GM12878 (cell line): ENCODE measurements around the gene GIT1. TPM values are rescaled to one million over a fixed set of nuclear protein-coding genes. Genes with fewer than 3 reads are reported as not detected.

Source experiments
- HSF1 ChIP-seq: fragments of 150-350 bp; IDR thresholded peaks from 2 replicates; pipeline ENCODE4 v1.6.1; 2014; ENCODE audit warnings: mild to moderate bottlenecking, low read depth, low read length
- IKZF1 ChIP-seq: fragments of 450-650 bp; conservative IDR thresholded peaks from 2 replicates; pipeline ENCODE4 v1.6.1; 2017; ENCODE audit warnings: antibody characterized with exemption, mild to moderate bottlenecking
- LARP7 ChIP-seq: fragments of 450-650 bp; IDR thresholded peaks from 2 replicates; pipeline ENCODE4 v1.6.1; 2017; ENCODE audit warnings: mild to moderate bottlenecking
- MEF2B ChIP-seq: fragments of 450-650 bp; IDR thresholded peaks from 2 replicates; pipeline ENCODE4 v1.6.1; 2018; ENCODE audit warnings: mild to moderate bottlenecking, moderate library complexity; ENCODE audit not compliant: partially characterized antibody, poor library complexity, severe bottlenecking
- MLLT1 ChIP-seq: fragments of 450-650 bp; IDR thresholded peaks from 2 replicates; pipeline ENCODE4 v1.6.1; 2016; ENCODE audit warnings: mild to moderate bottlenecking
- NFIC ChIP-seq: IDR thresholded peaks from 2 replicates; pipeline ENCODE4 v1.6.1; 2012; ENCODE audit warnings: low read depth, mild to moderate bottlenecking, inconsistent platforms, low read length, moderate library complexity
- NR2C2 ChIP-seq: IDR thresholded peaks from 2 replicates; pipeline ENCODE4 v1.6.1; 2011; ENCODE audit warnings: borderline replicate concordance, low read depth; ENCODE audit not compliant: control insufficient read depth, insufficient read length
- RBBP5 ChIP-seq: fragments of 200-600 bp; sonication (generic); conservative IDR thresholded peaks from 2 replicates; pipeline ENCODE4 v1.6.1; 2016
- RUNX3 ChIP-seq: IDR thresholded peaks from 2 replicates; pipeline ENCODE4 v1.6.1; 2012; ENCODE audit warnings: low read length, inconsistent platforms
- SMC3 ChIP-seq: IDR thresholded peaks from 2 replicates; pipeline ENCODE4 v1.6.1; 2011; ENCODE audit warnings: low read length, improper control_type of control experiment, borderline replicate concordance
- SP1 ChIP-seq: IDR thresholded peaks from one replicate; pipeline ENCODE4 v1.6.1; 2011; ENCODE audit warnings: low read depth, low read length
- STAT1 ChIP-seq: fragments of 450-650 bp; conservative IDR thresholded peaks from 2 replicates; pipeline ENCODE4 v1.6.1; 2014; ENCODE audit warnings: antibody characterized with exemption, mild to moderate bottlenecking
- STAT3 ChIP-seq: IDR thresholded peaks from 2 replicates; pipeline ENCODE4 v1.6.1; 2011; ENCODE audit warnings: low read depth, low read length, improper control_type of control experiment
- SUZ12 ChIP-seq: fragments of 200-600 bp; sonication (generic); IDR thresholded peaks from one replicate; pipeline ENCODE4 v1.6.1; 2018; ENCODE audit warnings: antibody characterized with exemption, mild to moderate bottlenecking; ENCODE audit not compliant: unreplicated experiment
- ZNF24 ChIP-seq: fragments of 450-650 bp; IDR thresholded peaks from 2 replicates; pipeline ENCODE4 v1.6.1; 2017; ENCODE audit warnings: antibody characterized with exemption, mild to moderate bottlenecking
- polyA plus RNA-seq, 11 experiments: library from polyadenylated mRNA; depleted of rRNA in 4 of 11; unstranded in 6 of 11; stranded (reverse) in 5 of 11; fragments of >200 nt; fragmentation: Nextera tagmentation in 4 of 11; fragmentation: Illumina TruSeq in 1 of 11; extraction: Ambion mirVana in 4 of 11; extraction: Trizol in 1 of 11; gene quantifications; 1 replicate in 1 of 11; 2 replicates in 10 of 11; pipeline versions ENCODE4 v1.2.1 to v1.2.3, GENCODE V29; 2011 to 2016; ENCODE audit warnings: inconsistent platforms in 2 of 11, missing spikeins in 2 of 11, low read depth in 1 of 11
- total RNA-seq, 4 experiments: library from RNA; depleted of rRNA in 3 of 4; stranded (reverse); fragments of >200 nt in 3 of 4; fragmentation: Illumina TruSeq in 1 of 4; extraction: Trizol in 1 of 4; gene quantifications; 2 replicates each; pipeline versions ENCODE4 v1.2.1 to v1.2.3, GENCODE V29; 2013 to 2021
- TF ChIP-seq, protein P1 (sequence below): fragments of 450-650 bp; IDR thresholded peaks from 2 replicates; pipeline ENCODE4 v1.6.1; 2017; ENCODE audit warnings: low read depth, mild to moderate bottlenecking, moderate library complexity
- TF ChIP-seq, protein P2 (sequence below): fragments of 450-650 bp; IDR thresholded peaks from 2 replicates; pipeline ENCODE4 v1.6.1; 2016; ENCODE audit warnings: mild to moderate bottlenecking, moderate library complexity, borderline replicate concordance
- TF ChIP-seq, protein P3 (sequence below): IDR thresholded peaks from 2 replicates; pipeline ENCODE4 v1.6.1; 2011; ENCODE audit warnings: borderline replicate concordance, low read depth, mild to moderate bottlenecking, moderate library complexity, low read length; ENCODE audit not compliant: insufficient read depth, poor library complexity, severe bottlenecking

The GIT1 gene
- total and polyA plus RNA-seq, 10 of the 15 experiments (the other 5 are each of a cell fraction or from before 2014, with no cell fraction given), result 0.24 to 45.3 (median 20.9) TPM

GRCh38 chr17:29572691-29573557, 16.5 kb downstream of the GIT1 start (continued):
- no peak for TF ChIP-seq MLLT1
- no peak for TF ChIP-seq RBBP5
- TF ChIP-seq IKZF1, result peak; percentile 50; the same call in 1 of the 2 replicates
- TF ChIP-seq LARP7, result peak; percentile 43; the same call in 1 of the 2 replicates
- 0 out of 2 replicates have a peak, but pooled peaks have one; percentile 9 for TF ChIP-seq RUNX3
- TF ChIP-seq, protein P1, sequence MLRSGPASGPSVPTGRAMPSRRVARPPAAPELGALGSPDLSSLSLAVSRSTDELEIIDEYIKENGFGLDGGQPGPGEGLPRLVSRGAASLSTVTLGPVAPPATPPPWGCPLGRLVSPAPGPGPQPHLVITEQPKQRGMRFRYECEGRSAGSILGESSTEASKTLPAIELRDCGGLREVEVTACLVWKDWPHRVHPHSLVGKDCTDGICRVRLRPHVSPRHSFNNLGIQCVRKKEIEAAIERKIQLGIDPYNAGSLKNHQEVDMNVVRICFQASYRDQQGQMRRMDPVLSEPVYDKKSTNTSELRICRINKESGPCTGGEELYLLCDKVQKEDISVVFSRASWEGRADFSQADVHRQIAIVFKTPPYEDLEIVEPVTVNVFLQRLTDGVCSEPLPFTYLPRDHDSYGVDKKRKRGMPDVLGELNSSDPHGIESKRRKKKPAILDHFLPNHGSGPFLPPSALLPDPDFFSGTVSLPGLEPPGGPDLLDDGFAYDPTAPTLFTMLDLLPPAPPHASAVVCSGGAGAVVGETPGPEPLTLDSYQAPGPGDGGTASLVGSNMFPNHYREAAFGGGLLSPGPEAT, result no peak
- TF ChIP-seq NFIC, result no peak
- no peak for TF ChIP-seq STAT3
- no peak for TF ChIP-seq ZNF24
- no peak for TF ChIP-seq STAT1
- TF ChIP-seq SMC3, result peak; percentile 25; the same call in 1 of the 2 replicates
- peak; percentile 16 for TF ChIP-seq SP1
- no peak for TF ChIP-seq SUZ12
- TF ChIP-seq, protein P2, sequence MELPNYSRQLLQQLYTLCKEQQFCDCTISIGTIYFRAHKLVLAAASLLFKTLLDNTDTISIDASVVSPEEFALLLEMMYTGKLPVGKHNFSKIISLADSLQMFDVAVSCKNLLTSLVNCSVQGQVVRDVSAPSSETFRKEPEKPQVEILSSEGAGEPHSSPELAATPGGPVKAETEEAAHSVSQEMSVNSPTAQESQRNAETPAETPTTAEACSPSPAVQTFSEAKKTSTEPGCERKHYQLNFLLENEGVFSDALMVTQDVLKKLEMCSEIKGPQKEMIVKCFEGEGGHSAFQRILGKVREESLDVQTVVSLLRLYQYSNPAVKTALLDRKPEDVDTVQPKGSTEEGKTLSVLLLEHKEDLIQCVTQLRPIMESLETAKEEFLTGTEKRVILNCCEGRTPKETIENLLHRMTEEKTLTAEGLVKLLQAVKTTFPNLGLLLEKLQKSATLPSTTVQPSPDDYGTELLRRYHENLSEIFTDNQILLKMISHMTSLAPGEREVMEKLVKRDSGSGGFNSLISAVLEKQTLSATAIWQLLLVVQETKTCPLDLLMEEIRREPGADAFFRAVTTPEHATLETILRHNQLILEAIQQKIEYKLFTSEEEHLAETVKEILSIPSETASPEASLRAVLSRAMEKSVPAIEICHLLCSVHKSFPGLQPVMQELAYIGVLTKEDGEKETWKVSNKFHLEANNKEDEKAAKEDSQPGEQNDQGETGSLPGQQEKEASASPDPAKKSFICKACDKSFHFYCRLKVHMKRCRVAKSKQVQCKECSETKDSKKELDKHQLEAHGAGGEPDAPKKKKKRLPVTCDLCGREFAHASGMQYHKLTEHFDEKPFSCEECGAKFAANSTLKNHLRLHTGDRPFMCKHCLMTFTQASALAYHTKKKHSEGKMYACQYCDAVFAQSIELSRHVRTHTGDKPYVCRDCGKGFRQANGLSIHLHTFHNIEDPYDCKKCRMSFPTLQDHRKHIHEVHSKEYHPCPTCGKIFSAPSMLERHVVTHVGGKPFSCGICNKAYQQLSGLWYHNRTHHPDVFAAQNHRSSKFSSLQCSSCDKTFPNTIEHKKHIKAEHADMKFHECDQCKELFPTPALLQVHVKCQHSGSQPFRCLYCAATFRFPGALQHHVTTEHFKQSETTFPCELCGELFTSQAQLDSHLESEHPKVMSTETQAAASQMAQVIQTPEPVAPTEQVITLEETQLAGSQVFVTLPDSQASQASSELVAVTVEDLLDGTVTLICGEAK, result no peak
- TF ChIP-seq HSF1, result no peak
- no peak for TF ChIP-seq MEF2B
- TF ChIP-seq, protein P3, sequence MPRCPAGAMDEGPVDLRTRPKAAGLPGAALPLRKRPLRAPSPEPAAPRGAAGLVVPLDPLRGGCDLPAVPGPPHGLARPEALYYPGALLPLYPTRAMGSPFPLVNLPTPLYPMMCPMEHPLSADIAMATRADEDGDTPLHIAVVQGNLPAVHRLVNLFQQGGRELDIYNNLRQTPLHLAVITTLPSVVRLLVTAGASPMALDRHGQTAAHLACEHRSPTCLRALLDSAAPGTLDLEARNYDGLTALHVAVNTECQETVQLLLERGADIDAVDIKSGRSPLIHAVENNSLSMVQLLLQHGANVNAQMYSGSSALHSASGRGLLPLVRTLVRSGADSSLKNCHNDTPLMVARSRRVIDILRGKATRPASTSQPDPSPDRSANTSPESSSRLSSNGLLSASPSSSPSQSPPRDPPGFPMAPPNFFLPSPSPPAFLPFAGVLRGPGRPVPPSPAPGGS, result no peak
- no peak for TF ChIP-seq NR2C2
